Suppressor macrophage treated with lipopolysaccharide for 1 hour (primary cell): Measurements from ENCODE around the gene KAZALD1.
A peak's percentile ranks its signal among the peaks of the same experiment; 100 is the strongest.
"Not testable (repeated sequence)": the region's sequence is repeated elsewhere in the genome, so short reads cannot be mapped to it uniquely, and the experiment has no call there.

Source experiments
- DNase-seq, 3 donors: peaks; one replicate each; pipeline ENCODE4 v3.0.0-alpha.2; 2020 to 2022

The KAZALD1 gene

GRCh38 chr10:101030496-101031127, 31.2 kb upstream of the KAZALD1 start:
- DNase-seq, result no peak

GRCh38 chr10:101031128-101031795, 30.5 kb upstream of the KAZALD1 start, which contains the start of the genes PDZD7 and SFXN3:
Gene PDZD7 (minus strand): TSS chr10:101031129. CDS start chr10:101030219, 910 bp downstream.
Gene SFXN3 (plus strand): TSS chr10:101031234. CDS start chr10:101034695, 3,461 bp downstream.
- DNase-seq, result peak; percentile 95 to 99 (median 96)

- peak; percentile 86 to 93 (median 86) for DNase-seq
These were observed 29.8 kb upstream of the KAZALD1 start for GRCh38 chr10:101031796-101032636.

GRCh38 chr10:101032637-101033224, 29.1 kb upstream of the KAZALD1 start:
- DNase-seq, result peak; percentile 78 to 79 (median 78)

GRCh38 chr10:101033276-101033675, 28.5 kb upstream of the KAZALD1 start:
- DNase-seq, result no peak

- not testable (repeated sequence) for DNase-seq
These were observed 27.4 kb upstream of the KAZALD1 start for GRCh38 chr10:101034404-101034803.

- no peak for DNase-seq
These were observed 26.5 kb upstream of the KAZALD1 start for GRCh38 chr10:101035314-101035713.

GRCh38 chr10:101035916-101036702, 25.7 kb upstream of the KAZALD1 start:
- DNase-seq, result no peak

GRCh38 chr10:101036726-101037125, 25.1 kb upstream of the KAZALD1 start:
- no peak for DNase-seq

- DNase-seq, result no peak
These were observed 23.3 kb upstream of the KAZALD1 start for GRCh38 chr10:101038484-101038883.

GRCh38 chr10:101040061-101040460, 21.7 kb upstream of the KAZALD1 start:
- DNase-seq, result no peak

- no peak for DNase-seq
These were observed 20.9 kb upstream of the KAZALD1 start for GRCh38 chr10:101040851-101041250.

GRCh38 chr10:101041252-101041761, 20.5 kb upstream of the KAZALD1 start:
- DNase-seq, result peak; percentile 82 to 86 (median 85)

- DNase-seq, result no peak
These were observed 19.7 kb upstream of the KAZALD1 start for GRCh38 chr10:101042118-101042517.

- DNase-seq, result peak; percentile 95 to 97 (median 97)
These were observed 19.0 kb upstream of the KAZALD1 start for GRCh38 chr10:101042667-101043362.

GRCh38 chr10:101043363-101043707, 18.5 kb upstream of the KAZALD1 start:
- DNase-seq, result no peak

- no peak for DNase-seq
These were observed 17.7 kb upstream of the KAZALD1 start for GRCh38 chr10:101044117-101044516.

- DNase-seq, result no peak
These were observed 15.2 kb upstream of the KAZALD1 start for GRCh38 chr10:101046332-101047238.

- no peak for DNase-seq
These were observed 14.5 kb upstream of the KAZALD1 start for GRCh38 chr10:101047268-101047667.
